Fibroblast of skin of left quadriceps (primary cell): ENCODE data around the gene CFAP65.

Source experiments
- DNase-seq, 2 experiments: peaks; one replicate each; pipeline ENCODE4 v3.0.0-alpha.2; 2013; ENCODE audit warnings: low read depth in 2 of 2

CFAP65 gene

DNA sequence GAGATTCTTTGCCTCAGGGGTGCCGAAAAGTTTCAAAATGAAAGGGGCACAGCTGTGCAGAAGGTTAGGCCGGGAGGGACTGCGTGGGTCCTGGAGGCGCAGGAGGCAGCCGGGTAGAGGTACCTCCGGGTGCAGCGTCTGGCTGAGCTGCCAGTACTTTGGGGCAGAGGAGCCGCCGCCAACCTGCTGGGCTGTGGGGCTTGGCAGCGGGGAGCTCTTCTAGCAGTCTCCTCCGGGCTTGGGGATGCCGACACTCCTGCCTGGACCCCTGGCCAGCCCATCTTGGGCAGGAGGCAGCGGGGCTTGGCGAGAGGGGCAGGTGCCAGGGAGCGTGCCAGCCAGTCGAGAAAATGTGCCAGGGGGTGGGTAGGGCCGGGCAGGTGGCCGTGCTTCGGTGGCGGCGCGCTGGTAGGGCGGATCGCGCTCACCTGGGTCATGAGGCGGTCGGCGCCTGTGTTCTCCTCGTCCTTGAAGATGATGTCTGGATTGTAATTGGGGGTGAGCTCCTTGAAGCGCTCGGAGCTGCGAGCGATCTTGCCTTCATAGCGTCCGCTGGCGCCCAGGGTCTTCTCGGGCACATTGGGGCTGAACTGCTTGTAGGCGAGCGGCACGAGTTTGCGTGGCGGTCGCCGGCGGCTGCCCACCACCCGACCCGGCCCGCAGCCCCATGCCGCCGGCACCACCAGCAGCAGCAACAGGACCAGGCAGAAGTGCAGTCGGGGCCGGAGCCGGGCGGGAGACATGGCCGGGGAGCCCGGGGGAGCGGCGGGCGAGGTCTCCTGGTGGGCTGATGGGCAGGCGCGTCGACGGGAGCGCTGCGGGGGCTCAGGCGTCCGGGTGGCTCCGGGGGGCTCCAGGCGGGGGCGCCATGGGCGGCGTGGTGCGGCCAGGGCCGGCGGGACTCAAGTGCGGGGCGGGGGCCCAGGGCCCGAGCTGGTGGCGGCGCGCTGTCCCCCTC, 18.7 kb upstream of the CFAP65 start:
- DNase-seq = no peak

DNA sequence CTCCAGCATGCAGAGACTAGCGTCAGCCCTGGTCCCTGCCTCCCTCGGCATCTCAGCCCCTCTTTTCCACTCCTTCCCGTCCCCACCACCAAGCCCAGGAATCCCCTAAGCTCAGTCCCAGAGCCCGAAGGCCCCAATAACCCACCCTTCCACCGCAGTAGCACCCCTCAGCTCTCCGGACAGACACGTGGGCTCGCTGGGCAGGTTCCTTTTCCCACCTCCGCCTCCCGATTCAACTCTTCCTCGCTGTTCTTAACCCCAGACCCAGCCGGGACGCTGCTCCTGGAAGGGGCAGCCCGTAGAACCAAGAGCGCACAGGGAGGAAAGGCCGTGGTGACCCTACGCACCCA, 18.0 kb upstream of the CFAP65 start:
- DNase-seq = no peak

- DNase-seq = no peak
Observed at GRCh38 chr2:219058541-219059374, 17.4 kb upstream of the CFAP65 start.

DNA sequence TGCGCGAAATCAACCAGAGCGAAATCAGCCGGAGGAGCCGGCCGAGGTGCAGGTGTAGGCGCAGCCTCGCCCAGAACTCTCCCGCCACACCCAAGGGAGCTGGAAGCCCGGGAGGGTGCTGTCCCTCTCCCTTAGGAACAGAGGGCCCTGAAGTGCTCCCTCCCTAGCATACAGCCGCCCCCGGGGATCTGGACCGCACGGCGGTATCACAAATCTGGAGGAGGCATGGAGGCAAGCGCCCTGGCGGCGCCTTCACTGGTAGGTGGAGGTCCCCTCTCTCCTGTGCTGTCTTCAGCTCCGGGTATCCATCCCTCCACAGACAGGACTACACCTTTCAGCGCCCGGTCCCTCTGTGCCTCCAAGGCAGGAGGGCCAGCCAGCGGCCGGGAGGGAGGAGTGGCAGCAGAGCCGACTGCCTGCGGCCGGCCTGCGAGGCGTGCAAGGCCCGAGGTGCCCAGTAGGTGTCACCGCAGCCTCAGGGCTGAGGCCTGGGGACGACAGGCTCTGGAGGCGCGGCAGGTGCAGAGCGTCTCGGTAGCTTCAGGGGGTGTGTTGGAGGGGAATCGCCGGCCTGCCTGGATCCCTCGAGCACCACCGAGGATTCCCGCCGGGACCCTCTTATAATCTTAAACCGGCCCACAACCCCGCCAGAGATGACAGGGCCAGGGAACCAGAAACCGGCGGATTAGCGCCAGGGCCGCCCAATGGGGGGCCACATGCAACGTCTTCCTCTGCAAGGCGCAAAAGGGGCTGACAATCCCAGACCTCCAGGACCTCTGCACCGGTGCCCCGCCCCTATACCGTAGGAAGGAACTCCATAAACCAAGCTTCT, 16.6 kb upstream of the CFAP65 start:
- peak; percentile 10 to 13 for DNase-seq

DNA sequence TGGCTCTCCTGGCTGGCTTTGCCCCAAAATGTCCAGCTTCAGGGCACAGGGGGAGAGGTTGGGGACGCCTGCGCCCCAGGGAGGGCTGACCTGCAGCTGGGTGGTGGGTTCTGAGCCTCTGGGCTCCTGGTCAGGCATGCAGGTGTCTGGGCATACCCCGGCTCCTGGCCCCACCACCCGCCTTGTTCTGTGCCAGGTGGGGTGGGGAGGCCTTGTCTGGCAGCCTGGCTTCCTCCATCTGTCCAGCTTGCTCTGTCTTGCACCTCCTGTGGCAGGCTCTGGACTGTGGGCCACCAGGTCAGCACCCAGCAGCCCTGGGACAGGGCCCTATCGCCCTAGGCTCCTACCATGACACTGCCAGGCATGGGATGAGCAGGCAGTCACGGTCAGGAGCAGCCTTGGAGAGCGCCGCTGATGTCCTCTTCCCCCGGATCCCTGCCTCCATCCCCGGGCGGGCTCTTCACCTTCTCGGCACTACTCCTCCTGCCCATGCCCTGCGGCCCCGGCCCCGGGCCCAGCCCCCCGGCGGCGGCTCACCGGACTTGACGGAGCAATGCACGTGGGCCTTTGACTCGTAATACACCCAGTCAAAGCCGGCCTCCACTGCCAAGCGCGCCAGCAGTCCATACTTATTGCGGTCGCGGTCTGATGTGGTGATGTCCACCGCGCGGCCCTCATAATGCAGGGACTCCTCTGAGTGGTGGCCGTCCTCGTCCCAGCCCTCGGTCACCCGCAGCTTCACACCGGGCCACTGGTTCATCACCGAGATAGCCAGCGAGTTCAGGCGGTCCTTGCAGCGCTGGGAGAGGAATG, 15.8 kb upstream of the CFAP65 start:
- DNase-seq = no peak

DNA sequence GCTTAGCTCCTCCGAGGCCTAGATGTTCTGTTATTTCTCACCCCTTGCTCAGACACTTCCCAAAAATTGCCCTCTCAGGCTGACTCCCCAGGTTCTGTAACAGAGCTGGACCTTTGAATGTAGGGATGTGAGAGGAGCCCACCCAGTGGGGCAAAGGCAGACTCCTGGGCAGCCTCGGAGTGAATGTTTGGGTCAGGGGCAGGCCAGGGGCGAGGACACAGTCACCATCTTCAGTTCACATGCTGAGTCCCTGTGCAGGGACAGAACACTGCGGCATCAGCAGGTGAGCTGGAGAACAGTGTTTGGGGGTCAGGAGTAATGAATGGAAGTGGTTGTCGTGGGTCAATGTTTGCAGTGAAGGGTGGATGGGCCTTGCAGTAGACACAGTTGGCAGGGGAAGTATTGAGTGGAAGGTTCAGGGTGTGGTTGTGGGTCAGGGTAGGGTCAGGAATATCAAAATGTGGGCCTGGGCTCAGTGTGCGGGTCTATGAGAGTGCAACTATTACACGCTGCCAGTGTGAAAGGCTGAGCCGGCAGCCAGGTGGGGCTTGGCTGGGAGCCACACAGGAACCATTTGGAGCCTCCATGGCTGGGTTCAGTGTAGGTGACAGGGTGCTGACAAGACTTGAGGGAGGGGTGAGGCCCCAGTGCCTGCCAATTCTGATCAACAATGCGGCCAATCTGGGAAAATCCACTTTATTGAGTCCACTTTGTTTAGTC, 15.0 kb upstream of the CFAP65 start:
- no peak for DNase-seq

GRCh38 chr2:219054956-219055903, 13.9 kb upstream of the CFAP65 start:
- DNase-seq = no peak

- DNase-seq = no peak
Observed at GRCh38 chr2:219049282-219049681, 8.0 kb upstream of the CFAP65 start.

GRCh38 chr2:219045937-219046550, 4.7 kb upstream of the CFAP65 start:
- DNase-seq = no peak

DNA sequence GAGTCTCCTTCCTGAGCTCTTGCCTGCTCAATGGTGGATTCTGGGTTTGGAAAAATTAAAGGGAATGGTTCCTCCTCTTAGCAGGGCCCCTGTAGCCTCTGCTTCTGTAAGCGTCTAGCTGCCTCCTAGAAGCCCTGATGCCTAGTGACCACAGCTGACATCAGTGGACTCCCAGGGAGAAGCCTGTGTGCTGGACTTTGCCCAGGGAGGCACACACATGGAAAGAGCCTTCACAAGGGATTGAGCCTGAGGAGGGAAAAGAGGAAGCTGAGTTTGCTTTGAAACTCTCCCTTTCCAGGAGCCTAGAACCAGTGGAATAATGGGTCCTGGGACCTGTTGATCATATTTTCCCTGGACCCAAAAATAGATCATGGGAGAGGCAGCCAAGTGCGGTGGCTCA, 1.4 kb upstream of the CFAP65 start:
- DNase-seq = no peak

GRCh38 chr2:219042157-219042556, 841 bp upstream of the CFAP65 start:
- no peak for DNase-seq

- DNase-seq = no peak
Observed at GRCh38 chr2:219038600-219038999, 2.7 kb downstream of the CFAP65 start.

- no peak for DNase-seq
Observed at GRCh38 chr2:219037783-219038499, 3.4 kb downstream of the CFAP65 start.

DNA sequence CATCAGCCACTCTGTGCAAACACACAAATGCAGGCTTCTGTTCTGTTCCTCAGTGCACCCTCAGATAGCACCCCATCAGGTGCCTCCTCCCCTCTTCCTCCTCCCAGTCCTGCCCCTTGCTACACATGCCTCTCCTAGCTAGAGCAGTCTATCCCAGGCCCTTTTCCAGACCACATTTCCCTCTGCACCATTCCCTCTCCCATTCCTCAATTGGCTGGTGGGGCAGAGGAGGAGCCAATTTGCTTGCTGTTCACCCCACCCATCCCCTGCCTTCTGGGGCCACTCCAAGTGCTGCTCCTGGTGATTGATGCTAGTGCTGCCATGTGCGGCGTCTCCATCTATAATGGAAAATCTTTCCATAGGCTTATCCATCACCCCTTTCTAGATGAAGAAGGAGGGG, 5.4 kb downstream of the CFAP65 start:
- no peak for DNase-seq

- DNase-seq = no peak
Observed at GRCh38 chr2:219034823-219035222, 6.5 kb downstream of the CFAP65 start.

DNA sequence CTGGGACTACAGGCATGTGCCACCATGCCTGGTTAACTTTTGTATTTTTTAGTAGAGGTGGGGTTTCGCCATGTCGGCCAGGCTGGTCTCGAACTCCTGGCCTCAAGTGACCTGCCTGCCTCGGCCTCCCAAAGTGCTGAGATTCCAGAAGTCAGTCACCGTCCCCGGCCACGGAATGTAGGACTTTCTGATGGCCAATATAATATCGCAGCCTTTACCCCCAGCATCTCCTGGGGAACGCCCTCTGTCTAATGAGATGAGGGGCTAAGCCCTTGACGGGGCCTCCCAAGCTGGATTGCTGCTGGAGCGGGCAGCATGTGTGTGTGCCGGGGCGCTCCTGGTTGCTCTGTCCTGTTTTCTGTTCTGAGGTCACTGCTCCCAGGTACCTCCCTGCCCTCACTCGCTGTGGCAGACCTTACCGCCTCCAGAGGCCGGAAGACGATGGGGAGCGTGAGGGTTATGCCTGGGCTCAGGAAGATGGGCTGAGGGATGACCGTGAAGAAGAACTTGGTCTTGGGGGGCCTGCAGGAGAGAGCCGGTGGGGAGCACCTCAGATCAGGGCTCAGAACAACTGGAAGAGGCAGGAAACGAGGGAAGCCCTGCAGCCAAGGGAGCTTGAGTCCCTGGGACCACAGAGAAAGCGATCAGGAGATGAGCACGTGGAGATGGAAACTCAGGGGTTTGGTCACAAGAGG, 9.1 kb downstream of the CFAP65 start:
- DNase-seq = no peak

GRCh38 chr2:219031005-219031738, 10.1 kb downstream of the CFAP65 start:
- no peak for DNase-seq
